WI38 (cell line): ENCODE data around the gene BCAS3.

ENCODE experiments used
- H3K4me3 ChIP-seq: 2 replicates; pipeline ENCODE4 v1.5.1; 2011; ENCODE audit warnings: low read depth, mild to moderate bottlenecking, control low read depth, low read length
- TF ChIP-seq, protein P1 (sequence below): IDR thresholded peaks from 2 replicates; pipeline ENCODE4 v1.5.1; 2012; ENCODE audit warnings: low read depth, mild to moderate bottlenecking, control low read depth, low read length

The BCAS3 gene

DNA sequence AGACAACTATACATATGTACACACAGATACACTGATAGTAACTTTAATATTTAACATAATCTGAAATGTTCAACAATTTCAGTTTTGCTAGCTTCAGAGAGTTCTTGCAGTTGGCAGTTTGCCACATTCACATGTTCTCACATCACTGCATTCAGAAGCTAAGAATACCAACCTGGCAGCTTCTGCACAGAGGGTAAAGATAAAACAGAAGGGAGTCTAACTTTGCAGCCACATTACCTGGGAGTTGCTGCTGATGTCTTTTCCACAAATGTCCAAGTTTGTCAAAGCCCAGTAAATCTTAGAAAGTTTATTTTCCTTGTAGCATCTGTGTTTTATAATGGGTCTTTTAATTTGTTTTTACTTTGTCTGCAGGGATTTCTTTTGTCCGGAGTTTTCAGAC lies 332.0 kb downstream of the BCAS3 start:
- TF ChIP-seq, protein P1, sequence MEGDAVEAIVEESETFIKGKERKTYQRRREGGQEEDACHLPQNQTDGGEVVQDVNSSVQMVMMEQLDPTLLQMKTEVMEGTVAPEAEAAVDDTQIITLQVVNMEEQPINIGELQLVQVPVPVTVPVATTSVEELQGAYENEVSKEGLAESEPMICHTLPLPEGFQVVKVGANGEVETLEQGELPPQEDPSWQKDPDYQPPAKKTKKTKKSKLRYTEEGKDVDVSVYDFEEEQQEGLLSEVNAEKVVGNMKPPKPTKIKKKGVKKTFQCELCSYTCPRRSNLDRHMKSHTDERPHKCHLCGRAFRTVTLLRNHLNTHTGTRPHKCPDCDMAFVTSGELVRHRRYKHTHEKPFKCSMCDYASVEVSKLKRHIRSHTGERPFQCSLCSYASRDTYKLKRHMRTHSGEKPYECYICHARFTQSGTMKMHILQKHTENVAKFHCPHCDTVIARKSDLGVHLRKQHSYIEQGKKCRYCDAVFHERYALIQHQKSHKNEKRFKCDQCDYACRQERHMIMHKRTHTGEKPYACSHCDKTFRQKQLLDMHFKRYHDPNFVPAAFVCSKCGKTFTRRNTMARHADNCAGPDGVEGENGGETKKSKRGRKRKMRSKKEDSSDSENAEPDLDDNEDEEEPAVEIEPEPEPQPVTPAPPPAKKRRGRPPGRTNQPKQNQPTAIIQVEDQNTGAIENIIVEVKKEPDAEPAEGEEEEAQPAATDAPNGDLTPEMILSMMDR = no peak
- H3K4me3 ChIP-seq = no peak overlapping the region

DNA sequence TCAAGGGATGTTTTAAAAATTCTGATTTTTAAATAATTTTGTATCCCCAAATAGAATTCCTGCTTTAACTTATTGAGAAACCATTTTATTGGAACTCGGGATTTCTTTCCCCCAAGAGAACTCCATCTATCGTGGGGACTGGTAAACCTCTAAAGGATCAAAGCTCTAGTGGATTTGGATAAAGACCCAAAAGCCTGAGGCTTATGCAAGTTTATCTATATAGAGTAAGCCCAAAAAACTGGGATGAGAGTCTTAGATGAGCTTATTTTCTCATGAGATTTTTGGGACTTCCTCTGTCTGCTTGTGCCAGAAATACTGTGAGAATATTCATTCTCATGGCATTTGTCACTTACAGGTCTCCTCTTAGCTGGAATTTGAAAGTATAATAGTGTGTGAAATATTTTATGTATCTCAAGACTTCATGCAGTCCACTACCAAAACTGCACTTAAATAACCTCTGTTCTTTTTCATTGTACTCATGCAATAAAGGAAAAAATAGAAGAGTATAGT lies 333.1 kb downstream of the BCAS3 start:
- TF ChIP-seq, protein P1 = no peak
- no peak overlapping the region for H3K4me3 ChIP-seq

DNA sequence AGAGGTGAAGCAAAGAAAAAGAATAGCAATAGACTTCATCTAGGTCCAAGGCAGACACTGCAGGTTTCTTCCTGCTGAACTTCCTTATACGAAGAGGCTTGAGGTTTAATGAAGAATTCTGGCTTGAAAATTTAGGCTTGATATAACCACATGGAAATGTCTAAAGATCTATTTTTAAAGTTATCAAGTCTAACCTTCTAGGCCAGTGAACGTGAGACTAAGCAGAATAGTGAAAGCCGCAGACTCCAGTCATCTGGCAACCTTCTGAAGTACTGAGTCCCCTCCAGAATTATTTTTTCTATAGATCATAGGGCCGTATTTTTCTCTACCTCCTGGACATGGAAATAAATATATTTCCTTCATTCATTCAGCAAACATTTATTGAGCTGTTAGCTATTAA lies 333.6 kb downstream of the BCAS3 start:
- H3K4me3 ChIP-seq = no peak overlapping the region
- TF ChIP-seq, protein P1 = no peak

- no peak overlapping the region for H3K4me3 ChIP-seq
- TF ChIP-seq, protein P1 = no peak
Observed at GRCh38 chr17:61015966-61016365, 338.3 kb downstream of the BCAS3 start.

DNA sequence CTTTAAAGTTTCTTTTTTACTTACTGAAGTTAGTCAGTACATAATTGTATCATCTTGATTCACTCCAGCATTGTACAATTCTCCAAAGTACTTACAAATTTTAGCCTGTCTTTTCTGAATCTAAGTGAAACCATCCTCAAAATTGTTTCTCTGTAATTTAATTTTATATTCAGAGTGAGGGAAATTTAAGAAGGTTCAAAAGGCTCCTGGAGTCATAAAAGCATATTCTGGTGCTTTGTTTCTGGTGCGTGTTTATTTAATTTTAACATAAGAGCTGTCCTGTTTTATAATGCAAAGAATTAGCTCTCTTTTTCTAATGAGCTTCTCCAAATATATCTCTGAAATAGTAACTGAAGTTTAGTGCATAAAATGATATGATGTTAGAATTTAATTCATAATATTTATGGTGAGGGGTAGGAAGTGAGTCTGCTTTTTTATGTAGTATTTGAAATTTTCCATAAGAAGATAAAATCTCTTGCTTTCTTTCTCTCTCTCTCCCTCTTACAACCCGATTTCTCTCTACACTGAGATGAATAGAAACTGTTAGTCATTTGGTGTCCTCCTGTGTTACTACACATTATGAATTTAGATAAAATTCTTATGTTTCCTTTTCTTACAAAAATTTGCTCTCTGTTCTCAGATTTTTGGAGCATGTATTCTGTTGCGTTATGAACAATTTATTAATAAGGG lies 339.8 kb downstream of the BCAS3 start:
- no peak overlapping the region for H3K4me3 ChIP-seq
- TF ChIP-seq, protein P1 = no peak

- no peak overlapping the region for H3K4me3 ChIP-seq
- TF ChIP-seq, protein P1 = no peak
Observed at GRCh38 chr17:61018938-61019337, 341.3 kb downstream of the BCAS3 start.

DNA sequence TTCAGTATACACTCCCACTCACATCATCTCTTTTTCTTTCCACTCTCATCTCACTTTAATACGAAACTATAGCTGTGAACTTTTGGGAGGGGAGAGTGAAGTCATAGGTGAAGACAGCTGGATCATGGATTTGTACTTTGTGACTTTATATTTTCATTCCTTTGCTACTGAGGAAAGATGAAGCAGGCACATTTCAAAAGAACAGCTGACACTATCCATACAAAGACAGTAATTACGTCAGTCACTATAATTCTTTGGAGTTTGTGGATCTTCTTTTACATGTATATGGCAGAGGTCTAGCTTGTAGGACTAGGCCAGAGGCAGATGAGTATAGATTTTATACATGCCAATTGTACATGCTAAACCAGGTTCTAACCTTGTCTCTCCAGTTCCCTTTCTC lies 346.3 kb downstream of the BCAS3 start:
- TF ChIP-seq, protein P1 = no peak
- H3K4me3 ChIP-seq = no peak overlapping the region
